Measurements from ENCODE around the gene COL1A2.

Gene COL1A2

DNA sequence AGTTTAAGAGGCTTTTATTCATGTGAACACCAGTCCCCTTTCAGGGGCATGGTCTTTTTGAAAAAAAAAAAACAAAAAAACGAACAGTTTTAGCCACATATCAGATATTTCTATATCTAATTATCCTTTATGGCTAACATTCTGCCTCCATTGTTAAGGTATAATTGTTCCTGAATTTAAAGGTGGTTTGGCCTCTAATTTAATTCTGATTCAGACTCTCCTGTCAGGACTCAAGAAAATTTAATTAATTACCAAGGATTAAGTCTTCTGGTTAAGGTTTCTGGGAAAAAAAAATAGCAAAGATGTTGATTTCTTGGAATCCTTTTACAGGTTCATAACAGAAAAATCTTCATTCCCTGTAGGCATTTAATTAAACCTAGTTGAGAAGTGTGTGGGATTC is 27.4 kb downstream of the COL1A2 start:
- Histone ChIP-seq H3K4me3 (no peak overlapping the region), H3K27ac (no peak overlapping the region)
- DNase-seq (ENCODE audit: low spot score): no peak
- TF ChIP-seq, protein P1, sequence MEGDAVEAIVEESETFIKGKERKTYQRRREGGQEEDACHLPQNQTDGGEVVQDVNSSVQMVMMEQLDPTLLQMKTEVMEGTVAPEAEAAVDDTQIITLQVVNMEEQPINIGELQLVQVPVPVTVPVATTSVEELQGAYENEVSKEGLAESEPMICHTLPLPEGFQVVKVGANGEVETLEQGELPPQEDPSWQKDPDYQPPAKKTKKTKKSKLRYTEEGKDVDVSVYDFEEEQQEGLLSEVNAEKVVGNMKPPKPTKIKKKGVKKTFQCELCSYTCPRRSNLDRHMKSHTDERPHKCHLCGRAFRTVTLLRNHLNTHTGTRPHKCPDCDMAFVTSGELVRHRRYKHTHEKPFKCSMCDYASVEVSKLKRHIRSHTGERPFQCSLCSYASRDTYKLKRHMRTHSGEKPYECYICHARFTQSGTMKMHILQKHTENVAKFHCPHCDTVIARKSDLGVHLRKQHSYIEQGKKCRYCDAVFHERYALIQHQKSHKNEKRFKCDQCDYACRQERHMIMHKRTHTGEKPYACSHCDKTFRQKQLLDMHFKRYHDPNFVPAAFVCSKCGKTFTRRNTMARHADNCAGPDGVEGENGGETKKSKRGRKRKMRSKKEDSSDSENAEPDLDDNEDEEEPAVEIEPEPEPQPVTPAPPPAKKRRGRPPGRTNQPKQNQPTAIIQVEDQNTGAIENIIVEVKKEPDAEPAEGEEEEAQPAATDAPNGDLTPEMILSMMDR (IDR thresholded peaks at IDR 0.05): no peak

DNA sequence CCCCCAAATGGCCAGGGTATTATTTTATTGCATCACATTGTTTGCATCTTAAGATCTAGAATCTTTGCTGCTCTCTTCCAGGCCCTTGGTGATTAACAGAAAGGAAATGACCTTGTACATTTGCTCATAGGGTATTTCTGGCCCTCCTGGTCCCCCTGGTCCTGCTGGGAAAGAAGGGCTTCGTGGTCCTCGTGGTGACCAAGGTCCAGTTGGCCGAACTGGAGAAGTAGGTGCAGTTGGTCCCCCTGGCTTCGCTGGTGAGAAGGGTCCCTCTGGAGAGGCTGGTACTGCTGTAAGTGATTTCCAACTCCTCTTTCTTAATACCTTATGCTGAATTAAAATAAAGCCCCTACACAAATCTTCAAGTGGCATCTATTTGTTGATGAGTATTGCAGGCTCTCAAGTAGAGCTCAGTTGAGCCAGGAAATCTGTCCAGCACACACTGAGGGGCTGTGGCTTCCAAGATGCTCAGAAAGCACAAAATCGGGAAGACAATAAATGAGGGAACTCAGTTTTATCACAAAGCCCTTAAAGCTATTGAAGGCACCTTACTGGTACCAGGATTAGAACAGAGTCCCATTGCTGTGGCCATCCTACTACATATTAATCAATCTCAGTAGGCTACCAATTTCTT is 28.2 kb downstream of the COL1A2 start:
- TF ChIP-seq, protein P1 (IDR thresholded peaks at IDR 0.05): no peak
- peak overlapping the region; percentile 46 to 79 for H3K27ac ChIP-seq
- no peak overlapping the region for H3K4me3 ChIP-seq
- no peak for DNase-seq (ENCODE audit: low spot score)

DNA sequence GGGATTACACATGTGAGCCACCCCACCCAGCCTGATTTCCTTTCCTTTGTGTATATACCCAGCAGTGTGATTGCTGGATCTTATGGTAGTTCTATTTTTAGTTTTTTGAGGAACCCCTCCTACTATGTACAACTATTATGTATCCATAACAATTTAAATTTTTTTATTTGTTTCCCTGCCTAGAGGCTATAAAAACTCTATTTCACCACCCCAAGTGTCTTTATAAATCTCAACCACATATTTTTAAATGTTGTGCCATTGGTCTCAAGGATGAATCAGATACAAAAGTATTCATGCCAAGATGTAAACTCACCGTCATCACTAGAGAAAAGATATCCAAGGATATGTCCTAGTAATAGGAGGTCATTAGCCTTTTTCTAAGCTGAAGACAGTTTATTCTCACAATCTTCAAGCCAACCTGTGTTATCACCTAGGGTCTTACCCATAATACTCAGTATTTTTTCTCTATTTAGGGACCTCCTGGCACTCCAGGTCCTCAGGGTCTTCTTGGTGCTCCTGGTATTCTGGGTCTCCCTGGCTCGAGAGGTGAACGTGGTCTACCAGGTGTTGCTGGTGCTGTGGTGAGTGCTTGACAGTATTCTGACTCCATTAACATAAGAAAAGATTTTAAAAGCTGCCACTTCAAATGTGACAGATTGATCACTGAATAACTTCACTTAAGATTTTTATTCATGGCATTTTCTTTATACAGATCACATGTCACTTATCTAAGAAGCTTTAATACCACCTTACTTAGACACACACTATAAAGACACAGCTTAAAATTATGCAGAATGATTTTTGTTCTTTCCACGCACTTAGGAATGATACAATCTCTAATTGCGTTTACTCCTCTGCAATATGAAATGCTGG is 29.4 kb downstream of the COL1A2 start:
- H3K27ac ChIP-seq: peak overlapping the region; percentile 46 to 79
- TF ChIP-seq, protein P1 (IDR thresholded peaks at IDR 0.05): no peak

DNA sequence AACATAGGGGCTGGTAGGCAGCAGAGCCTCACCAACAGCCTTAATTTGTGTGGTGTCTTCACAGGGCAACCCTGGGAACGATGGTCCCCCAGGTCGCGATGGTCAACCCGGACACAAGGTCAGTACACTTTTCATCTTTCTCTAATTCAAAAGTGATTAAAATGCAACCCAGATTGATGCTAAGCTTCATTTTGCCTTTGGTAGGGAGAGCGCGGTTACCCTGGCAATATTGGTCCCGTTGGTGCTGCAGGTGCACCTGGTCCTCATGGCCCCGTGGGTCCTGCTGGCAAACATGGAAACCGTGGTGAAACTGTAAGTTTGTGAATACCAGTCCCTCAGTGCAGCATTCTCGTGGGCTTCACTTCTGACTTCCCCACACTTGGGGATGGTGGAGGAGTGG is 30.9 kb downstream of the COL1A2 start:
- DNase-seq (ENCODE audit: low spot score): no peak
- TF ChIP-seq, protein P1 (IDR thresholded peaks at IDR 0.05): no peak
- Histone ChIP-seq H3K27ac (peak overlapping the region in 1 of 2 donors; percentile 79), H3K4me3 (no peak overlapping the region)

More for the DNA sequence above, 29.4 kb downstream of the COL1A2 start:
- H3K4me3 ChIP-seq: no peak overlapping the region
- DNase-seq (ENCODE audit: low spot score): no peak

DNA sequence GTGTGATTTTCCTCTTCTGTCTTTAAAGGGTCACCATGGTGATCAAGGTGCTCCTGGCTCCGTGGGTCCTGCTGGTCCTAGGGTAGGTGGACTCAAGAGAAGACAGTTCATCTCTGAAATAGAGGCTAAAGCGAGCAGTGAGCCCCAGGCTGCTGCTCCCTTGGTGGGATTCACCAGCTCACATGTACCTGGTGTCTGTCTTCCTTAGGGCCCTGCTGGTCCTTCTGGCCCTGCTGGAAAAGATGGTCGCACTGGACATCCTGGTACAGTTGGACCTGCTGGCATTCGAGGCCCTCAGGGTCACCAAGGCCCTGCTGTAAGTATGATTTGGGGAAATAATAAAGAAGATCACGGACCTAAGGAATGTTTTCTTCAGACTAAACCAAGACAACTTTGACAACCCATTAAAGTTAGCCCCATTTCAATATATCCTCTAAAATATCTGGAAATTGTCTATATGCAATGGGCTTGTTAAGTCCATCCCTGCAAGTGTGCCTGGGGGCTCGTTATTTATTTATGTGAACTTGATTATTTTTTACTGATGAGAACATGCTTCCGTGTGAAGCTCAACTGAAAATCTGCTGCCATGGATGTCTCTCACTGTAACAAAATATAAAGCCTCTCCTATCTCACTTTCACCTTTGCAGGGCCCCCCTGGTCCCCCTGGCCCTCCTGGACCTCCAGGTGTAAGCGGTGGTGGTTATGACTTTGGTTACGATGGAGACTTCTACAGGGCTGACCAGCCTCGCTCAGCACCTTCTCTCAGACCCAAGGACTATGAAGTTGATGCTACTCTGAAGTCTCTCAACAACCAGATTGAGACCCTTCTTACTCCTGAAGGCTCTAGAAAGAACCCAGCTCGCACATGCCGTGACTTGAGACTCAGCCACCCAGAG is 32.5 kb downstream of the COL1A2 start:
- TF ChIP-seq, protein P1 (IDR thresholded peaks at IDR 0.05): no peak
- Histone ChIP-seq H3K27ac (peak overlapping the region in 1 of 2 donors; percentile 24), H3K4me3 (no peak overlapping the region)
- no peak for DNase-seq (ENCODE audit: low spot score)

DNA sequence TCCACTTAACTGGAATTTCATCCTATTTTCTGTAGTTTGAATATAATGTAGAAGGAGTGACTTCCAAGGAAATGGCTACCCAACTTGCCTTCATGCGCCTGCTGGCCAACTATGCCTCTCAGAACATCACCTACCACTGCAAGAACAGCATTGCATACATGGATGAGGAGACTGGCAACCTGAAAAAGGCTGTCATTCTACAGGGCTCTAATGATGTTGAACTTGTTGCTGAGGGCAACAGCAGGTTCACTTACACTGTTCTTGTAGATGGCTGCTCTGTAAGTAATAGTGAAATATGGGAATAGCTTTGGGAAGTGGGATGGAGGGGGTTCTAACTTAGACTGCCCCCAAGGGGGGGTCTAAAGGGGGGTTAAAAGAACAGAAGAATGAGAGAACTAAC is 34.5 kb downstream of the COL1A2 start:
- TF ChIP-seq, protein P1 (IDR thresholded peaks at IDR 0.05): no peak
- H3K4me3 ChIP-seq: no peak overlapping the region
- no peak for DNase-seq (ENCODE audit: low spot score)
- H3K27ac ChIP-seq: no peak overlapping the region
